ENCODE data around the gene CLCN2. TPM values are rescaled to one million over a fixed set of nuclear protein-coding genes. Genes with fewer than 3 reads are reported as not detected.

Gene CLCN2
- 4.1 and 5.5 TPM in 2 replicates for total RNA-seq (2014; rRNA removed; shearing (Covaris generic))

GRCh38 chr3:184361532-184361931, at the start of gene CLCN2, which contains the start of gene POLR2H:
TSS of gene CLCN2 (minus strand) at chr3:184361605. CDS start at chr3:184361479, 126 bp downstream.
TSS of gene POLR2H (plus strand) at chr3:184361710. CDS start at chr3:184363493, 1,783 bp downstream.
- DNase-seq: peak; percentile 62 to 73

DNA sequence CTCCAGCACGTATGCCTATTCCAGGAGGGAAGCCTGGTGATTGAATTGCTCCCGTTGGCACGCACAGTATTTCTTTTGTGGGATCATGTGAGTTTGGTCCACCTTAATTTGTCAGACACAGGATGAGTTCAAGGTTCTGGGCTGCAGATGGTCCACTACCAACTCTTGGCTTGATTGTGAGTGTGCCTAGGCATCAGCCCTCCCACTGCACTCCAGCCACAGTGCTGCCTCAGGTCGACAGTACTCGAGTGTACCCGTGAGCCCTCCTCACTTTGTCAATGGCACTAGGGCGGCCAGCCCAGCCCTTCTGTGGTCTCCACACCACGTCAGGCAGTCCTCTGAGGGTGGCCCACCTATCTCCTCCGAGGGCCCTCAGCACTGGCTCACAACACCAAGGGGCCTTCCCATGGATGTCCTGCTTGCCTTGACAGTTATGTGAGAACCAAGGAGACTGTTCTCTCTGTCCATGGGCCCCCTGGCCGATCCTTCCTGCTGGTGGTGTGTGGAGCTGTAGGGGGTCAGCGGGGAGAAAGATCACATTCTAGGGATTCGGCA, 48.6 kb upstream of the CLCN2 start:
- H3K4me3 ChIP-seq: no peak overlapping the region
- H3K4me1 ChIP-seq: peaks cover 3% of the 10 kb centered on the region
- H3K27me3 ChIP-seq: 0 out of 2 replicates have a peak, but pooled peaks cover 5% of the 10 kb centered on the region
- no peaks in the 10 kb centered on the region for H3K36me3 ChIP-seq
- H3K9me3 ChIP-seq (replicated peaks): no peaks in the 10 kb centered on the region
- DNase-seq: no peak
- H3K27ac ChIP-seq: no peak overlapping the region

More at GRCh38 chr3:184361532-184361931, at the start of gene CLCN2, which contains the start of gene POLR2H:
- peaks cover 11% of the 10 kb centered on the region for H3K36me3 ChIP-seq
- H3K4me1 ChIP-seq: no peaks in the 10 kb centered on the region; the same call in 1 of the 2 replicates
- no peaks in the 10 kb centered on the region for H3K9me3 ChIP-seq (replicated peaks)
- H3K27ac ChIP-seq: peak within 1 kb of the TSS; percentile 81
- H3K27me3 ChIP-seq: no peaks in the 10 kb centered on the region
- peak within 1 kb of the TSS; percentile 76 for H3K4me3 ChIP-seq

- H3K27me3 ChIP-seq: 0 out of 2 replicates have a peak, but pooled peaks cover 5% of the 10 kb centered on the region
- H3K27ac ChIP-seq: no peak overlapping the region
- H3K4me1 ChIP-seq: no peaks in the 10 kb centered on the region
- H3K9me3 ChIP-seq (replicated peaks): no peaks in the 10 kb centered on the region
- no peak overlapping the region for H3K4me3 ChIP-seq
- DNase-seq: no peak
- no peaks in the 10 kb centered on the region for H3K36me3 ChIP-seq
Observed at GRCh38 chr3:184409331-184409926, 48.0 kb upstream of the CLCN2 start.

DNA sequence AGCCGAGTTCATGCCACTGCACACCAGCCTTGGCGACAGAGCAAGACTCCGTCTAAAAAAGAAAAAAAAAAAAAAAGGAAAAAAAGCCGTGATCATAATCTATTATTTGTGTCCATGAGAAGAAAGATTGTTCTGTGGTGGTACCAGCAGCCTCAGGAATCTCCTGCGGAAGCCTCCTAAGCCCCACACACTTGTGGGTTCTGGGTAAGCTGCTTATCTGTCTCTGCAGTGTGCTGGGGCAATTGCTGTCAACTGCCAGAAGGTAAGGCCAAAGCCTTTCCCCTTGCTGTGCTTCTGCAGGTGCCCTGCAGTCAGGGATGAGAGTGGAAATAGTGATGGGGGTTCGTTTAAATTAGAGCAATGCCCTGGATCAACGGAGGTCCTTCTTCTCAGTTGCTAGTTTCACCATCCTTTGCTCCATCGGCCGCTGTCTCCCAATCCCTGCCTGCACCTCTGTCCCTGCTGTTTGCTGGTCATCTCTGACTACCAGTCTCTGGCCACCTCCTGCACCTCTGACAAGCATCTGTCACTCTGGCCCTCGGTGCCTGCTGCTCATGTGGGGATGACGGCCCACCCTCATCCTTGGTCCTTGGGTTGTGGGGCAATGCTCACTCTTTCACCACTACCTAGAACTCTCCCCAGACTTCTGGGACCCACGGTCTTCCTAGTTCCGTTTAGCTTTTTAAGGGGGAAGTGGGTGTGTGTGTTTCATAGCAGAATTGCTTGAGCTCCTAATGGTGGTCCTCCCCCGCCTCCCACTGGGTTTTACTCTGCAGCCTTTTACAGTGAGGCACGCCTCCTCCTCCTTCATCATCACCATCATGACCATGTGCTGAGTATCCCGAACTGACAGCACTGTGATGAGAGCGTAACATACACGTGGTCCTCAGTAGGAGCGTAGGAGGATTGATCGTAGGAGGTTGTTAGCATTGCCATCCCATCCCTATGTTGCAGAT, 43.9 kb upstream of the CLCN2 start:
- Histone ChIP-seq H3K36me3 (no peaks in the 10 kb centered on the region), H3K4me1 (no peaks in the 10 kb centered on the region), H3K4me3 (no peak overlapping the region), H3K27me3 (0 out of 2 replicates have a peak, but pooled peaks cover 5% of the 10 kb centered on the region), H3K27ac (no peak overlapping the region), H3K9me3 (replicated peaks) (no peaks in the 10 kb centered on the region)
- DNase-seq: no peak

DNA sequence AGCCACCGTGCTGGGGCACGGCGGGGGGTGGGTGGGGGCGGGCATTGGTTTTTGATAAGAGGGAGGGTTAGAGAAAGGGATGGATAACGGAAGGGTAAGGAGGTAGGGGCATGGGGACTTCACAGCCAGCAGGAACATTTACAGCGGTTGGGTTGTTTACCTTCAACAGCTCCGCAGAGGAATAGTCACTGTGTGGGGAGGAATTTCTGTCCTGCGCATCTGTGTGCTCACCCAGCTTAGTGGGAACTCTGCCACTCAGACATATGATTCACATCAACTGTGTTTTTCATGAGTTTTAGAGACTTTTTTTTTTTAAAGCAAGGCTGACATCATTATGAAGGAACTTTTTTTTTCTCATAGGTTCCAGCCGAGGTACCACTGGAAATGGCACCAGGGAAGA, 38.0 kb upstream of the CLCN2 start:
- H3K9me3 ChIP-seq (replicated peaks): no peaks in the 10 kb centered on the region
- peak; percentile 23 to 46 for DNase-seq
- peaks cover 11% of the 10 kb centered on the region for H3K4me1 ChIP-seq
- H3K27ac ChIP-seq: no peak overlapping the region
- no peak overlapping the region for H3K4me3 ChIP-seq
- no peaks in the 10 kb centered on the region for H3K36me3 ChIP-seq
- no peaks in the 10 kb centered on the region for H3K27me3 ChIP-seq

GRCh38 chr3:184395320-184395660, 33.9 kb upstream of the CLCN2 start:
- peaks cover 11% of the 10 kb centered on the region for H3K4me1 ChIP-seq
- no peaks in the 10 kb centered on the region for H3K36me3 ChIP-seq
- H3K27me3 ChIP-seq: no peaks in the 10 kb centered on the region
- H3K27ac ChIP-seq: peak overlapping the region; percentile 0; the same call in 1 of the 2 replicates
- H3K9me3 ChIP-seq (replicated peaks): no peaks in the 10 kb centered on the region
- H3K4me3 ChIP-seq: no peak overlapping the region
- DNase-seq: peak; percentile 83 to 87

DNA sequence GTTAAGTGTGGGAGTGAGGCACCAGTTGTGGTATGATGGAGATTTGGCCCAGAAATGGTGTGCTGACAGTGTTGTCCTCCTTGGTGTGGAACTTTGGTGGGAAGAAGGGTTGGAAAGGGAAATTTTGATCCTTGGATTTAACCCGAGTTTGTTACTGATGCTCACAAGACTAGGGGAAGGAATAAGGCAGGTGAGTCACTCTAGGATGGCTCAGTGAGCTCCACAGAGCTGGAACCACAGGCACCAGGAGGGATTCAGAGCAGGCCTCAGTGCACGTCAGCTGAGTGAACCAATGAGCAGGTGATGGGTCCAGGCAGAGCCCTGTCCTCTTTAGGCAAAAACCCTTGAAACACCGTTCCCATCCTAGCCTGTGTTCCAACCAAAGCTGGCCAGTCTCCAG, 29.9 kb upstream of the CLCN2 start:
- no peak overlapping the region for H3K4me3 ChIP-seq

DNA sequence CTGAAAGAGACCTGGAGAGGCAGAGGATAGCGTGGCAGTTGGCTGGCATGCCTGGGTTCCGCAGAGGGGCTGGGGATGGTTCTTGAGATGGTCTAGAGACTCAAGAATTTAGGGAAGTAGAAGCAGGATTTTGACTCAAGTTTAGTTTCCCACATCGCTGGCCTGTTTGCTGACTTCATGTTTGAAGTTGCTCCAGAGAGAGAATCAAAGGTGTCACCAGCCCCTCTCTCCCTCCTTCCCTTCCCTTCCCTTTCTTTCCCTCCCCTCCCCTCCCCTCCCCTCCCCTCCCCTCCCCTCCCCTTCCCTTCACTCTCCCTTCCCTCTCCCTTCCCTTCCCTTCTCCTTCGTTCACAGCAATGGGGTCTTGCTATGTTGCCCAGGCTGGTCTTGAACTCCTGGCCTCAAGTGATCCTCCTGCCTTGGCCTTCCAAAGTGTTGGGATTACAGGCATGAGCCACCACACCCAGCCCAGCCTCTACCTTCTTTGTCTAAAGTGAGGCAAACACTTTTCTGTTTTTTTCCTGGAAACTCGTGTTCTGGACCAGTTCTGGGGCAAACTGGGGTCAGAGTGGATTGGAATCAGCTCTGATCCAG, 28.6 kb upstream of the CLCN2 start:
- H3K27me3 ChIP-seq: no peaks in the 10 kb centered on the region
- H3K27ac ChIP-seq: no peak overlapping the region
- peaks cover 4% of the 10 kb centered on the region for H3K4me1 ChIP-seq
- no peak for DNase-seq
- H3K9me3 ChIP-seq (replicated peaks): no peaks in the 10 kb centered on the region
- no peak overlapping the region for H3K4me3 ChIP-seq
- no peaks in the 10 kb centered on the region for H3K36me3 ChIP-seq

More for the DNA sequence above, 29.9 kb upstream of the CLCN2 start:
- peaks cover 11% of the 10 kb centered on the region for H3K4me1 ChIP-seq
- no peak for DNase-seq
- no peak overlapping the region for H3K27ac ChIP-seq
- no peaks in the 10 kb centered on the region for H3K9me3 ChIP-seq (replicated peaks)
- no peaks in the 10 kb centered on the region for H3K27me3 ChIP-seq
- H3K36me3 ChIP-seq: no peaks in the 10 kb centered on the region

DNA sequence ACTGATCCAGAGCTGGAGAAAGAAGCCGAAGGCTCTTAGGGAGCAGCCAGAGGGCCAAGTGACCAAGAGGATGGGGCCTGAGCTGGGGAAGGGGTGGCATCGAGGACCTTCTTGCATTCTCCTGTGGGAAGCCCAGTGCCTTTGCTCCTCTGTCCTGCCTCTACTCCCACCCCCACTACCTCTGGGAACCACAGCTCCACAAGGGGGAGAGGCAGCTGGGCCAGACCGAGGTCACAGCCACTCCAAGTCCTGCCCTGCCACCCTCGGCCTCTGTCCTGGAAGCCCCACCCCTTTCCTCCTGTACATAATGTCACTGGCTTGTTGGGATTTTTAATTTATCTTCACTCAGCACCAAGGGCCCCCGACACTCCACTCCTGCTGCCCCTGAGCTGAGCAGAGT, 28.0 kb upstream of the CLCN2 start:
- Histone ChIP-seq H3K9me3 (replicated peaks) (no peaks in the 10 kb centered on the region), H3K4me3 (no peak overlapping the region), H3K27me3 (no peaks in the 10 kb centered on the region), H3K36me3 (no peaks in the 10 kb centered on the region), H3K27ac (no peak overlapping the region), H3K4me1 (no peaks in the 10 kb centered on the region)
- no peak for DNase-seq

DNA sequence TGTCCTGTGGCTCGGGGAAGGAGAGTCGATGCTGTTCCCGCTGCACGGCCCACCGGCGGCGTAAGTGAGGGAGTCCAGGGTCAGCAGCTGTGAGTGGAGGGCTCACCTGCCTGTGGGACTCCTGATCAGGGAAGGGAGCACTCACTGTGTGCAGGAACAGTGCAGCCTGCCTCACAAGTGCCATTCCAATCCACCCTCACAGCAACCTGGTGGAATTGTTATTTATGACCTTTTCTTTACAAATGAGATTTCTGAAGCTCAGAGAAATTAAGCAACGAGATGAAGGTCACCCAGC, 27.5 kb upstream of the CLCN2 start:
- H3K36me3 ChIP-seq: no peaks in the 10 kb centered on the region
- H3K4me1 ChIP-seq: no peaks in the 10 kb centered on the region
- no peak overlapping the region for H3K4me3 ChIP-seq
- H3K27me3 ChIP-seq: no peaks in the 10 kb centered on the region
- no peaks in the 10 kb centered on the region for H3K9me3 ChIP-seq (replicated peaks)
- DNase-seq: no peak
- H3K27ac ChIP-seq: no peak overlapping the region

GRCh38 chr3:184388164-184388935, 26.9 kb upstream of the CLCN2 start:
- Histone ChIP-seq H3K36me3 (no peaks in the 10 kb centered on the region), H3K27ac (no peak overlapping the region), H3K4me1 (no peaks in the 10 kb centered on the region), H3K27me3 (no peaks in the 10 kb centered on the region), H3K4me3 (no peak overlapping the region), H3K9me3 (replicated peaks) (no peaks in the 10 kb centered on the region)
- DNase-seq: no peak

DNA sequence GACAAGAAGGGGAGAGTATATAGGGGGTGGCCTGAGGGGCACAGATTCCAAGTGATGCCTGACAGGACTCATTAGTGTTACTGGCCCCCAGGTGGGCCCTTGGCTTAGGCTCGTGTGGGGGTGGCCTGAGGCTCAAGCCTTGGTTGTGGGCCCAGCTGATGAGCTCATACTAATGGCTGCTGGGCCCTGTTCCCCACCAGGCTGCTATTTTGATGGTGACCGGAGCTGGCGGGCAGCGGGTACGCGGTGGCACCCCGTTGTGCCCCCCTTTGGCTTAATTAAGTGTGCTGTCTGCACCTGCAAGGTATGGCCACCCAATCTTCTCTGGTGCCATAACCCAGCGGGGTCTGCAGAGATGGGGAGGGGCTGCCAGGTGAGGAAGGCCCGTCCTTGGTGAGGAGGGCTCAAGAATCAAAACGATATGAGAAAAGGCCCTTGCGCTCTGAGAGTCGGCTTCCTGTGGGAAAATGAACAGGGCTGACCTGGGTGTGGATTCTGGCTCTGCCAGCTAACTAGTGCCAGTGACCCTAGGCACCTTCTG, 25.8 kb upstream of the CLCN2 start:
- no peaks in the 10 kb centered on the region for H3K36me3 ChIP-seq
- H3K9me3 ChIP-seq (replicated peaks): no peaks in the 10 kb centered on the region
- no peaks in the 10 kb centered on the region for H3K4me1 ChIP-seq
- no peaks in the 10 kb centered on the region for H3K27me3 ChIP-seq
- no peak for DNase-seq
- H3K27ac ChIP-seq: no peak overlapping the region
- no peak overlapping the region for H3K4me3 ChIP-seq

GRCh38 chr3:184386047-184386806, 24.8 kb upstream of the CLCN2 start:
- H3K27me3 ChIP-seq: no peaks in the 10 kb centered on the region
- no peak for DNase-seq
- no peaks in the 10 kb centered on the region for H3K9me3 ChIP-seq (replicated peaks)
- no peak overlapping the region for H3K27ac ChIP-seq
- H3K4me1 ChIP-seq: no peaks in the 10 kb centered on the region
- no peaks in the 10 kb centered on the region for H3K36me3 ChIP-seq
- H3K4me3 ChIP-seq: no peak overlapping the region
